ENCODE measurements around the gene RALY.

DNA sequence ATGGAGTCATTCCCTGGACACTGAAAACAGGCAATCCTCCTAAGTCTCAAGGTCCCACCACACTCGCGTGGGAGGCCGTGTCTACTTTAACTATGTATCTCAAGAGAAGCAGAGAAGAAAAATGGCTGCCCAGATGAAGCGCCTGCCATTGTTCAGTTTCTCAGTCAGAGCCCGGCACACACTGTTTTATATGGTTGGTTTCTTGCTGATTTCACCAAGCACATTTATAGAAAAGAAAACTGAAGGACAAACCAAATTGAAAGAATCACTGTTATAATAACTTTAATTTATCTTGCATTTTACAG, 95.4 kb downstream of the RALY start:
- TF ChIP-seq, protein P1, sequence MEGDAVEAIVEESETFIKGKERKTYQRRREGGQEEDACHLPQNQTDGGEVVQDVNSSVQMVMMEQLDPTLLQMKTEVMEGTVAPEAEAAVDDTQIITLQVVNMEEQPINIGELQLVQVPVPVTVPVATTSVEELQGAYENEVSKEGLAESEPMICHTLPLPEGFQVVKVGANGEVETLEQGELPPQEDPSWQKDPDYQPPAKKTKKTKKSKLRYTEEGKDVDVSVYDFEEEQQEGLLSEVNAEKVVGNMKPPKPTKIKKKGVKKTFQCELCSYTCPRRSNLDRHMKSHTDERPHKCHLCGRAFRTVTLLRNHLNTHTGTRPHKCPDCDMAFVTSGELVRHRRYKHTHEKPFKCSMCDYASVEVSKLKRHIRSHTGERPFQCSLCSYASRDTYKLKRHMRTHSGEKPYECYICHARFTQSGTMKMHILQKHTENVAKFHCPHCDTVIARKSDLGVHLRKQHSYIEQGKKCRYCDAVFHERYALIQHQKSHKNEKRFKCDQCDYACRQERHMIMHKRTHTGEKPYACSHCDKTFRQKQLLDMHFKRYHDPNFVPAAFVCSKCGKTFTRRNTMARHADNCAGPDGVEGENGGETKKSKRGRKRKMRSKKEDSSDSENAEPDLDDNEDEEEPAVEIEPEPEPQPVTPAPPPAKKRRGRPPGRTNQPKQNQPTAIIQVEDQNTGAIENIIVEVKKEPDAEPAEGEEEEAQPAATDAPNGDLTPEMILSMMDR (conservative IDR thresholded peaks at IDR 0.05; ENCODE audit: low read length), result no peak
- no peak for TF ChIP-seq EZH2phosphoT487 (IDR thresholded peaks at IDR 0.05; ENCODE audit: borderline replicate concordance)

All from Loucy (cell line).